CD8-positive, alpha-beta memory T cell (primary cell): ENCODE results near the gene SPATA12. TPM values are rescaled to one million over a fixed set of nuclear protein-coding genes. Genes with fewer than 3 reads are reported as not detected.
A peak's percentile ranks its signal among the peaks of the same experiment; 100 is the strongest.

Source experiments
- CTCF ChIA-PET: fragments of 350-600 bp; sonication (Branson Sonifier 250); formaldehyde crosslinking; loops from one replicate; lab custom pipeline; 2021; ENCODE audit warnings: antibody characterized with exemption; lab: Charles Lee
- POLR2A ChIA-PET: fragments of 350-600 bp; sonication (Branson Sonifier 250); formaldehyde crosslinking; loops from one replicate; lab custom pipeline; 2021; ENCODE audit warnings: antibody characterized with exemption; lab: Charles Lee
- DNase-seq, 5 donors: peaks; one replicate each; pipeline versions ENCODE4 v3.0.0 to v3.0.0-alpha.2; 2020 to 2022; ENCODE audit warnings: mixed read lengths in 1 of 5
- H3K27ac ChIP-seq: one replicate; pipeline ENCODE4 v1.7.0; 2013; ENCODE audit warnings: low read depth, mild to moderate bottlenecking, low read length, moderate library complexity
- H3K27me3 ChIP-seq: 2 replicates; pipeline ENCODE4 v1.7.0; 2013; ENCODE audit warnings: low read length, mild to moderate bottlenecking; ENCODE audit not compliant: insufficient read depth, poor library complexity, severe bottlenecking
- H3K36me3 ChIP-seq: 2 replicates; pipeline ENCODE4 v1.7.0; 2013; ENCODE audit warnings: mild to moderate bottlenecking, low read length, moderate library complexity; ENCODE audit not compliant: insufficient read depth
- H3K4me1 ChIP-seq: 2 replicates; pipeline ENCODE4 v1.7.0; 2013; ENCODE audit warnings: mild to moderate bottlenecking, low read length, moderate library complexity; ENCODE audit not compliant: insufficient read depth
- H3K4me3 ChIP-seq: 2 replicates; pipeline ENCODE4 v1.7.0; 2013; ENCODE audit warnings: mild to moderate bottlenecking, low read length
- H3K9me3 ChIP-seq: 2 replicates; pipeline ENCODE4 v1.7.0; 2013; ENCODE audit warnings: mild to moderate bottlenecking, low read length
- H3K27ac Mint-ChIP-seq, 8 donors: one replicate each; pipeline ENCODE4 v1.8.0; 2020 to 2021; ENCODE audit warnings: mixed read lengths in 8 of 8, mild to moderate bottlenecking in 6 of 8, inconsistent platforms in 3 of 8, moderate library complexity in 3 of 8
- H3K27me3 Mint-ChIP-seq, 2 donors: one replicate each; pipeline ENCODE4 v1.8.0; 2020 to 2021; ENCODE audit warnings: mixed read lengths in 2 of 2, mild to moderate bottlenecking in 1 of 2, moderate library complexity in 1 of 2
- H3K36me3 Mint-ChIP-seq, 3 donors: one replicate each; pipeline ENCODE4 v1.8.0; 2020 to 2021; ENCODE audit warnings: mixed read lengths in 3 of 3, inconsistent platforms in 1 of 3, mild to moderate bottlenecking in 1 of 3
- H3K4me1 Mint-ChIP-seq, 3 donors: one replicate each; pipeline ENCODE4 v1.8.0; 2020 to 2021; ENCODE audit warnings: mixed read lengths in 3 of 3, inconsistent platforms in 1 of 3, mild to moderate bottlenecking in 1 of 3
- H3K4me3 Mint-ChIP-seq, 7 donors: one replicate each; pipeline ENCODE4 v1.8.0; 2020 to 2021; ENCODE audit warnings: mixed read lengths in 7 of 7, mild to moderate bottlenecking in 6 of 7, moderate library complexity in 4 of 7, inconsistent platforms in 2 of 7
- H3K9me3 Mint-ChIP-seq, 5 donors: one replicate each; pipeline ENCODE4 v1.8.0; 2020 to 2022; ENCODE audit warnings: mixed read lengths in 5 of 5, mild to moderate bottlenecking in 3 of 5, moderate library complexity in 2 of 5, inconsistent platforms in 1 of 5
- polyA plus RNA-seq: library from polyadenylated mRNA; unstranded; fragments of 300-500 nt; fragmentation: Illumina TruSeq; gene quantifications from one replicate; pipeline ENCODE4 v1.2.3, GENCODE V29; 2021
- total RNA-seq, 2 experiments: library from RNA; stranded (reverse); gene quantifications; one replicate each; pipeline ENCODE4 v1.2.3, GENCODE V29; 2021

SPATA12 gene
- total and polyA plus RNA-seq, 3 experiments from 2014 or later: not detected

DNA sequence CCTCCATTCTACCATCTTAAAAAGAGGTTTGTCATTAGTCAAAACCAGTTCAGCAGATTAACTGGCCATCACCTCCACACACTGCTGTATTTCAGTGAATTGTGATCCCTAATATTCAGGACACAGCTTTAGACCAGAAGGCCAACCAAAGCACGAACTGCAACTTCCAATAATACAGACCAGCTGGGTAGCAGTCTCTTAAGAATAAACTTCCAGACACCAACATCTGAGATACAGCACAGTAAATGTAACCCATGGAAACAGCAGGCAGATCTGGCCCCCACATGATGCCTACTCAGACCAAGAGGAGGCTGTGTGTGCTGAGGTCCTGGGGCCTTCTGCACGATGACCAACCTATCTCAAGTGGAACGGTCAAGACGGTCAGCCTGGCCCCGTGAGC, 34.9 kb downstream of the SPATA12 start:
- no peak overlapping the region for H3K4me3 ChIP-seq
- no peaks in the 10 kb centered on the region for H3K36me3 ChIP-seq
- H3K9me3 Mint-ChIP-seq: no peaks in the 10 kb centered on the region
- no peak overlapping the region for H3K27ac ChIP-seq
- no peaks in the 10 kb centered on the region for H3K27me3 ChIP-seq
- no peaks in the 10 kb centered on the region for H3K4me1 ChIP-seq
- no peaks in the 10 kb centered on the region for H3K9me3 ChIP-seq
- H3K36me3 Mint-ChIP-seq: no peaks in the 10 kb centered on the region
- H3K27ac Mint-ChIP-seq: no peak overlapping the region
- H3K4me3 Mint-ChIP-seq: no peak overlapping the region
- H3K4me1 Mint-ChIP-seq: peaks cover 0 to 6% (median 3%) of the 10 kb centered on the region in 3 donors
- DNase-seq: no peak
- CTCF ChIA-PET: no interaction called here
- POLR2A ChIA-PET: no interaction called here
- H3K27me3 Mint-ChIP-seq: peaks cover 0 to 18% of the 10 kb centered on the region in 2 donors

DNA sequence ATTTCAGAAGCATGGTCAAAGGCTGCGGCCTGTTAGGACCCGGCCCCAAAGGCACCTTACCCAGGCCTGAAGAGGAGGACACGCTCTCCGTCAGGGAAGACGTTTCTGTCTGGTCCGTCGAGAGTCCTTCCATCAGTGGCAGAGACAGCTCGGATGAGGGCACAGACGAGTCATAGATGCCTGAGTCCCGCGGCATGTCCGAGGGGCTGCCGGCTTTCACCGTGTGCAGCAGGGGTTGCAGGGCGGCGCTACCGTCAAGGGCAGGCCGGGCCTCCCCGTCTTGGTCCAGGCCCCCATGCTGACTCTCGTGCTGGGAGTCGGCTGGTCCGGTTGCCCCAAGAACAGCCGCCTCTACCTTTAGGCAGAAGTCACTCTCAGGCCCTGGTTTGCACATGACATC, 37.1 kb downstream of the SPATA12 start:
- no peak overlapping the region for H3K27ac Mint-ChIP-seq
- H3K36me3 Mint-ChIP-seq: no peaks in the 10 kb centered on the region
- H3K9me3 Mint-ChIP-seq: no peaks in the 10 kb centered on the region
- no peak overlapping the region for H3K27ac ChIP-seq
- H3K4me1 ChIP-seq: no peaks in the 10 kb centered on the region
- no peak overlapping the region for H3K4me3 ChIP-seq
- DNase-seq: no peak
- peak overlapping the region in 1 of 7 donors; percentile 9 for H3K4me3 Mint-ChIP-seq
- H3K9me3 ChIP-seq: no peaks in the 10 kb centered on the region
- ChIA-PET CTCF (no interaction called here), POLR2A (no interaction called here)
- H3K4me1 Mint-ChIP-seq: peaks cover 0 to 6% (median 3%) of the 10 kb centered on the region in 3 donors
- H3K27me3 ChIP-seq: no peaks in the 10 kb centered on the region
- H3K36me3 ChIP-seq: no peaks in the 10 kb centered on the region
- H3K27me3 Mint-ChIP-seq: peaks cover 0 to 7% of the 10 kb centered on the region in 2 donors

DNA sequence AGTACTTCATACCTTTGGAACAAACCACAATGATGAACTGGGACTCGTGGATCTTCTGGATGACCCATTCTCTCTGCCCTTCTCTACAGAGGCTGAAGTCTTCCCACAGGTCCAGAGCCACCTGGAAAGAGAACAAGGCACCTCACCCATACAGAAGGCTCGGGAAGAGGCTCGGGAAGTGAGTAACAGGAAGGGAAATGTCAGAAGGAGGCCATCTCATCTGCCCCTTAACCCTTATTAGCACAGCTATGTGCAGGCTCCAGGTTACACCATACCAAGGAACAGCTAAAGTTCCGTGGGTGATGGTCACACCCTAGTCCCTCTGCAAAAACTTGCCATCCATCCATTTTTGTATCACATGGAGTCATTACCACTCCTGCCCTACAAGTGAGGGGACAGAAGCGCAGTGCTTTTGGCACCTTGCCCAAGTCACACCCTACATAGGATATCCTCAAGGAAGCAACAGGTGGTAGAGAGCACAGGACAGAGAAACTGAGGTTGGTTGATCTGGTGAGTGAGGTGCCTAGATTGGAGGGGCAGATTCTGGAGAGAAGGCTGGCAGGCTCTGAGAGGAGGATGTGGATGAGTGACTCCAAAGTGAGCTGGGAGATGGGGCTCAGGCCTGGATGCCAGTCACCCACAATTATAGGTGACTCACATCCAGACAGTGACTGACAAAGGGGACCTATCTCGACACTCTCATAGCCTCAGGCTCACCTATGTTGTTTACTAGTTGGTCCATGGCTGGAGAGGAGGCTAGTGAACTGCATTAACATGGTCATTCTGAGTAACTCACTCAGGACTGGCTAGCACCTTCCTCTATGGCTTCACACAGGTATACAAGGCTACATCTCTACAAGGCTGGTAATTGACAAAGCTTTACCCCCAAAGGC, 38.2 kb downstream of the SPATA12 start:
- Histone ChIP-seq H3K4me1 (no peaks in the 10 kb centered on the region), H3K4me3 (no peak overlapping the region), H3K27me3 (no peaks in the 10 kb centered on the region), H3K36me3 (no peaks in the 10 kb centered on the region), H3K27ac (no peak overlapping the region), H3K9me3 (no peaks in the 10 kb centered on the region)
- H3K36me3 Mint-ChIP-seq: no peaks in the 10 kb centered on the region
- H3K27me3 Mint-ChIP-seq: peaks cover 0 to 5% of the 10 kb centered on the region in 2 donors
- POLR2A ChIA-PET: no interaction called here
- CTCF ChIA-PET: no interaction called here
- no peak overlapping the region for H3K27ac Mint-ChIP-seq
- H3K9me3 Mint-ChIP-seq: no peaks in the 10 kb centered on the region
- DNase-seq: no peak
- H3K4me3 Mint-ChIP-seq: no peak overlapping the region
- H3K4me1 Mint-ChIP-seq: peaks cover 0 to 6% (median 3%) of the 10 kb centered on the region in 3 donors

DNA sequence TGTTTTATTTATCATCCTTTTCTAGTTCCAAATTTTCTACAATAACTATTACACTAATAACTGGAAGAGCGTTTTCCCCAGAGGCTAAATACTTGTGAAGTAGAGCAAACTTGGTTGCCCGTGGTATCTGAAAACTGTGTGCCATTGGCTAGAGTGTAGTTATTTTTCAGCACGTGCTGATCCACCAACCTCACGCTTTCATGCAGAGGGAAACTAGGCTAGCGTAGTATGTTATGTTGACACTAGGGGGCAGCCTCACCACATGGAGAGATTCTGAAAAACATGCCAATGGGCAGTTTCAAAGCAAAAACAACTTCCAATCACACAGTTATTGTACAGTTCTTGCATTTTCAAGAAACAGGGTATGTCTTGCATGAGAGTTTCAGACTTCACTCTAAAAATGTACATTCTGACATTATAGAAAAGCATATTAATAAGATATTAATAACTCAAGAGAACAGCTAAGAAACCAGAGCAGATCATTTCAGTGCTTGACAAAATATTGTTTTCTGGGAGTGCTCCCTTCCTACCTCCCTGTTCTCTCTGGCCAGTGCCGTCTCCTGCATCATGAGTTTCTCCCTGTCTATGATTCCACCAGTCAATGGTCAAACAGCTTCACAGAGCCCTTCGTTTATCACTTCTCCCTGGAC, 39.7 kb downstream of the SPATA12 start:
- ChIA-PET POLR2A (no interaction called here), CTCF (interaction anchor here (0.6 to 2.1 kb wide), 9 partner anchors 9 to 95 kb away, joined by 3 to 8 read pairs (median 4); no protein-coding TSS in a partner anchor)
- Mint-ChIP-seq H3K36me3 (no peaks in the 10 kb centered on the region), H3K9me3 (no peaks in the 10 kb centered on the region), H3K27me3 (no peaks in the 10 kb centered on the region), H3K4me3 (no peak overlapping the region), H3K27ac (no peak overlapping the region), H3K4me1 (peaks cover 0 to 6% (median 3%) of the 10 kb centered on the region in 3 donors)
- H3K27me3 ChIP-seq: no peaks in the 10 kb centered on the region
- DNase-seq: peak; percentile 18 to 62 (median 35)
- no peak overlapping the region for H3K4me3 ChIP-seq
- H3K36me3 ChIP-seq: no peaks in the 10 kb centered on the region
- H3K27ac ChIP-seq: no peak overlapping the region
- no peaks in the 10 kb centered on the region for H3K9me3 ChIP-seq
- H3K4me1 ChIP-seq: no peaks in the 10 kb centered on the region

DNA sequence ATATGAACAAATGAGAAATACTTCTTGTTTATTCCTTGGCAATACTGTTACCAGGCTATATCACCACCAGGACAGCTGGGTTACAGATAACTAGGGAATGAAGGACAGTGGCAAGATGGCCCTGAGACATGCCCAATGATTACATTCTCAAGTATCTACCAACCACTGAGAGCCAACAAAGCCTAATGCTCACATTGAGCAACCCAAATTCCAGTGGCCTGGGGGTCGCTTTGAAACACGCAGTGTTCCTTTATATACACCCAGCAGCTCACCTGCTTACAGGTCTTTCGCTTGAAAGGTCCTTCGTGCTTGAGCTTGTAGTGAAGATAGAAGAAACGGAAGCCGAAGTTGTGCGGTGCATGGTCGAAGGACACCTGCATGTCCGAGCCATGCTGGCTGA, 45.1 kb downstream of the SPATA12 start:
- H3K27ac Mint-ChIP-seq: no peak overlapping the region
- H3K27me3 Mint-ChIP-seq: peaks cover 4 to 14% of the 10 kb centered on the region in 2 donors

DNA sequence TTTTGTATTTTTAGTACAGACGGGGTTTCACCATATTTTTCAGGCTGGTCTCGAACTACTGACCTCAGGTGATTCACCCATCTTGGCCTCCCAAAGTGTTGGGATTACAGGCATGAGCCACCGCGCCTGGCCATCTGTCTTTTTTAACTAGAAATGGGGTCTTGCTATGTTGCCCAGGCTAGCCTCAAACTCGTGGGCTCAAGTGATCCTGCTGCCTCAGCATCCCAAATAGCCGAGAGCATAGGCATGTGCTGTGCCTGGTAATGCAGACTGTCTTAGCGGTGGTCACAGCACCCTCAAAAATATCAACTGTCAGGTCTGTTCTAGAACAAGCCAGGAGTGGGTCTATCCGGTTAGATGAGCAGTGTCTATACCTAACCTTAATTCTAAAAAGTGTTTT, 48.2 kb downstream of the SPATA12 start:
- no peaks in the 10 kb centered on the region for H3K9me3 Mint-ChIP-seq
- DNase-seq: no peak
- H3K9me3 ChIP-seq: no peaks in the 10 kb centered on the region
- H3K27me3 Mint-ChIP-seq: peaks cover 8 to 26% of the 10 kb centered on the region in 2 donors
- no peak overlapping the region for H3K27ac Mint-ChIP-seq
- H3K36me3 ChIP-seq: no peaks in the 10 kb centered on the region
- POLR2A ChIA-PET: no interaction called here
- no peak overlapping the region for H3K4me3 Mint-ChIP-seq
- no peaks in the 10 kb centered on the region for H3K4me1 ChIP-seq
- H3K36me3 Mint-ChIP-seq: no peaks in the 10 kb centered on the region
- H3K4me1 Mint-ChIP-seq: peaks cover 0 to 4% (median 2%) of the 10 kb centered on the region in 3 donors
- no peak overlapping the region for H3K27ac ChIP-seq
- peaks cover 5% of the 10 kb centered on the region for H3K27me3 ChIP-seq
- CTCF ChIA-PET: no interaction called here
- H3K4me3 ChIP-seq: no peak overlapping the region

More for the DNA sequence above, 45.1 kb downstream of the SPATA12 start:
- Mint-ChIP-seq H3K4me1 (no peaks in the 10 kb centered on the region), H3K4me3 (no peak overlapping the region), H3K36me3 (no peaks in the 10 kb centered on the region), H3K9me3 (no peaks in the 10 kb centered on the region)
- Histone ChIP-seq H3K27me3 (peaks cover 5% of the 10 kb centered on the region), H3K9me3 (no peaks in the 10 kb centered on the region), H3K4me3 (no peak overlapping the region), H3K36me3 (no peaks in the 10 kb centered on the region), H3K27ac (no peak overlapping the region), H3K4me1 (no peaks in the 10 kb centered on the region)
- DNase-seq: no peak
- POLR2A ChIA-PET: no interaction called here
- CTCF ChIA-PET: no interaction called here

DNA sequence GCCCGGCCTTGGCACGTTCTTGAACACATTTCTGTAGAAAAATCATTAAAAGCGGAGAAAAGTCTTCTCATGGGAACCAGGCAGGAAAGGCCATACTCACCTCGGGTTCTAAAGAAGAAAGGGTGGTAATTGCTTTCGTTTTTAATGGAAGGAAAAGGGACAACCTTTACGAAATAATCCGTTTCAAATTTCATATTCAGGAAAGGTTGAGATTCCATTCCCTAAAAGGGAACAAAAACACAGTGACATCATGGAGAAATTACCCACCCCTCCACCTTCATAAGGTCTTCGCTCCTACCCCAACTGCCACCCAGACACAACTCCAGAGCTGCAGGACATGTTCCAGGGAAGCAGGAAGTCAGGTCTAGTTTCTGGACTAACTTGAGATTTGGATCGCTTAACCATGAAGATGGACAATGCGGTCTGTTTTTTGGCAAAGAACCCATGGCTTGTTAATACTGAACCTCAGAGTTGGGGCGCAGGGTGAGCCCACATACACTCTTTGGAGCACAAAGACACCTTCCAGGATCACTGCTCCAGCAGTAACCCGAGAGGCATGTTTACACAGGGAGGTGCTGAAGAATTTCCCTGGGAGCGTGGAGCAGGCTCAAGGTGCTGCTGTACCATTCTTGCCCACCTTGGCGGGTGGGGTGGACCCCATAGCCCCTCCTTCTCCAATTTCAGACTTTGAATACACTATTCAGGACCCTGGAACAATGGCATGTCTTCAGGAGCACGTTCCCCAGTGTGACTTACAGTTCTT, 49.2 kb downstream of the SPATA12 start:
- H3K27ac ChIP-seq: no peak overlapping the region
- Mint-ChIP-seq H3K27me3 (peaks cover 8 to 31% of the 10 kb centered on the region in 2 donors), H3K4me1 (peaks cover 0 to 4% (median 2%) of the 10 kb centered on the region in 3 donors), H3K4me3 (no peak overlapping the region), H3K36me3 (no peaks in the 10 kb centered on the region), H3K9me3 (no peaks in the 10 kb centered on the region), H3K27ac (no peak overlapping the region)
- H3K4me3 ChIP-seq: no peak overlapping the region
- no peaks in the 10 kb centered on the region for H3K36me3 ChIP-seq
- no peaks in the 10 kb centered on the region for H3K9me3 ChIP-seq
- no peak for DNase-seq
- H3K27me3 ChIP-seq: peaks cover 5% of the 10 kb centered on the region
- ChIA-PET CTCF (no interaction called here), POLR2A (interaction anchor here (0.5 kb wide), 1 partner anchor 424 kb away, joined by 4 read pairs; no protein-coding TSS in a partner anchor)
- H3K4me1 ChIP-seq: no peaks in the 10 kb centered on the region
